K562 (cell line): ENCODE data around the gene ABCF3. TPM values are rescaled to one million over a fixed set of nuclear protein-coding genes. Genes with fewer than 3 reads are reported as not detected.

Source experiments
- ATAC-seq: fragments of 200-7000 bp; cut with Tn5 transposase; 3 replicates; pipeline ENCODE4 v1.9.1; 2020; ENCODE audit warnings: moderate library complexity
- BruUV-seq: library from RNA; stranded (reverse); fragments of 400-500 nt; replicated peaks from 2 replicates; lab custom pipeline; 2021; lab: Mats Ljungman, UMichigan
- CTCF ChIA-PET: fragments of 300-600 bp; formaldehyde crosslinking; extraction: SDS; loops from one replicate; lab custom pipeline; 2021; ENCODE audit warnings: low intra/inter-chr PET ratio; lab: Yijun Ruan, JAX
- POLR2A ChIA-PET: fragments of 300-600, 350-650 bp; sonication (Branson Sonifier 250); formaldehyde crosslinking; extraction: SDS; loops from one replicate; lab custom pipeline; 2021; ENCODE audit warnings: antibody characterized with exemption, inconsistent platforms; lab: Yijun Ruan, JAX
- DNase-seq, 4 experiments: peaks; one replicate each; pipeline versions ENCODE4 v3.0.0 to v3.0.0-alpha.2; 2011 to 2018; ENCODE audit warnings: low spot score in 3 of 4, mixed read lengths in 3 of 4; ENCODE audit errors: extremely low read depth in 1 of 4
- FAIRE-seq: peaks from 2 replicates; lab custom pipeline; 2011; peaks lifted over from hg19 to GRCh38; lab: Jason Lieb, UNC
- H2AFZ ChIP-seq: 2 replicates; pipeline ENCODE4 v1.6.0; 2011; ENCODE audit warnings: low read depth, low read length, control low read depth, inconsistent platforms
- H3K27ac ChIP-seq: fragments of 200-600 bp; 3 replicates; pipeline ENCODE4 v1.8.0; 2011; ENCODE audit warnings: low read depth, mild to moderate bottlenecking, control low read depth, inconsistent platforms, low read length, moderate library complexity, mixed read lengths; ENCODE audit errors: extremely low read depth
- H3K27me3 ChIP-seq, 2 experiments: fragments of 300-600 bp in 1 of 2; 2 replicates in 1 of 2; 3 replicates in 1 of 2; pipeline versions ENCODE4 v1.6.0 to v1.8.0; 2011; ENCODE audit warnings: inconsistent platforms in 2 of 2, low read length in 2 of 2, mild to moderate bottlenecking in 1 of 2, mixed read lengths in 1 of 2, moderate library complexity in 1 of 2; ENCODE audit not compliant: control insufficient read depth in 2 of 2, insufficient read depth in 2 of 2
- H3K36me3 ChIP-seq: fragments of 300-600 bp; 3 replicates; pipeline ENCODE4 v1.8.0; 2011; ENCODE audit warnings: mild to moderate bottlenecking, low read length, inconsistent platforms; ENCODE audit not compliant: control insufficient read depth, insufficient read depth
- H3K4me1 ChIP-seq, 2 experiments: fragments of 200-600 bp in 1 of 2; replicated peaks in 1 of 2; 2 replicates in 1 of 2; 3 replicates in 1 of 2; pipeline versions ENCODE4 v1.5.1 to v1.8.0; 2011; ENCODE audit warnings: inconsistent platforms in 2 of 2, low read length in 2 of 2, mild to moderate bottlenecking in 1 of 2, mixed read lengths in 1 of 2, moderate library complexity in 1 of 2; ENCODE audit not compliant: control insufficient read depth in 2 of 2, insufficient read depth in 2 of 2
- H3K4me2 ChIP-seq: 2 replicates; pipeline ENCODE4 v1.6.1; 2011; ENCODE audit warnings: low read length, control low read depth, inconsistent platforms, mixed read lengths; ENCODE audit not compliant: insufficient read depth
- H3K4me3 ChIP-seq: fragments of 200-600 bp; sonication (generic), shearing (Covaris generic); 2 replicates; pipeline ENCODE4 v1.5.1; 2016; ENCODE audit warnings: control low read depth, inconsistent platforms
- H3K79me2 ChIP-seq: fragments of 200-600 bp; 3 replicates; pipeline ENCODE4 v1.8.0; 2011; ENCODE audit warnings: low read length, inconsistent platforms; ENCODE audit not compliant: control insufficient read depth, insufficient read depth
- H3K9ac ChIP-seq, 2 experiments: 2 replicates each; pipeline versions ENCODE4 v1.6.0 to v1.6.1; 2011; ENCODE audit warnings: low read depth in 2 of 2, low read length in 2 of 2, control low read depth in 1 of 2, inconsistent platforms in 1 of 2, mild to moderate bottlenecking in 1 of 2, mixed read lengths in 1 of 2; ENCODE audit not compliant: insufficient read depth in 1 of 2
- H3K9me1 ChIP-seq: one replicate; pipeline ENCODE4 v1.6.0; 2011; ENCODE audit warnings: inconsistent platforms, mild to moderate bottlenecking, low read length, moderate library complexity; ENCODE audit not compliant: control insufficient read depth, insufficient read depth
- H3K9me3 ChIP-seq: replicated peaks from 2 replicates; pipeline ENCODE4 v1.5.1; 2011; ENCODE audit warnings: low read depth, low read length, inconsistent platforms; ENCODE audit not compliant: control insufficient read depth, insufficient read depth
- H4K20me1 ChIP-seq: replicated peaks from 2 replicates; pipeline ENCODE4 v1.6.1; 2011; ENCODE audit warnings: low read length, inconsistent platforms, mixed read lengths; ENCODE audit not compliant: control insufficient read depth, insufficient read depth
- ATF7 ChIP-seq: fragments of 450-650 bp; IDR thresholded peaks from 2 replicates; pipeline ENCODE4 v1.7.1; 2014; ENCODE audit warnings: mild to moderate bottlenecking, moderate library complexity
- BCL6 ChIP-seq: fragments of 250-450 bp; sonication (Bioruptor Pico); IDR thresholded peaks from 2 replicates; pipeline ENCODE4 v1.4.0; 2020
- C11orf30 ChIP-seq: fragments of 450-650 bp; IDR thresholded peaks from 2 replicates; pipeline ENCODE4 v1.6.1; 2016; ENCODE audit warnings: low read depth, mild to moderate bottlenecking
- CEBPB ChIP-seq: fragments of 450-650 bp; IDR thresholded peaks from 2 replicates; pipeline ENCODE4 v1.6.1; 2016; ENCODE audit warnings: missing genetic modification characterization, missing compliant biosample characterization
- DMBX1 ChIP-seq: fragments of 250-450 bp; sonication (Bioruptor Pico); IDR thresholded peaks from 2 replicates; pipeline ENCODE4 v1.8.0; 2022; ENCODE audit warnings: inconsistent platforms, mild to moderate bottlenecking, moderate library complexity, borderline replicate concordance
- KAT7 ChIP-seq: sonication (generic); formaldehyde crosslinking; IDR thresholded peaks from 2 replicates; pipeline ENCODE4 v1.8.0; 2022; ENCODE audit warnings: missing genetic modification reagents, mild to moderate bottlenecking, borderline replicate concordance
- MAFF ChIP-seq: IDR thresholded peaks from 2 replicates; pipeline ENCODE4 v1.6.1; 2012; ENCODE audit warnings: low read length, improper control_type of control experiment
- MAFG ChIP-seq: fragments of 450-650 bp; conservative IDR thresholded peaks from 2 replicates; pipeline ENCODE4 v1.6.1; 2016; ENCODE audit warnings: missing genetic modification characterization, missing compliant biosample characterization
- MAFK ChIP-seq: IDR thresholded peaks from 2 replicates; pipeline ENCODE4 v1.6.1; 2011; ENCODE audit warnings: low read length, improper control_type of control experiment
- TBP ChIP-seq: optimal IDR thresholded peaks from 2 replicates; pipeline ENCODE3; 2011; ENCODE audit warnings: low read depth, low read length, improper control_type of control experiment
- YBX1 ChIP-seq: fragments of 450-650 bp; IDR thresholded peaks from 2 replicates; pipeline ENCODE4 v1.7.1; 2016; ENCODE audit warnings: mild to moderate bottlenecking
- ZBTB7A ChIP-seq: IDR thresholded peaks from 2 replicates; pipeline ENCODE4 v1.6.1; 2011; ENCODE audit warnings: low read depth, mild to moderate bottlenecking, low read length, moderate library complexity, borderline replicate concordance; ENCODE audit not compliant: control insufficient read depth
- ZNF217 ChIP-seq: sonication (generic); formaldehyde crosslinking; IDR thresholded peaks from 2 replicates; pipeline ENCODE4 v1.8.0; 2022; ENCODE audit warnings: mild to moderate bottlenecking, missing genetic modification reagents
- ZNF3 ChIP-seq: fragments of 250-450 bp; sonication (Bioruptor Pico); IDR thresholded peaks from 2 replicates; pipeline ENCODE4 v1.5.0; 2021; ENCODE audit warnings: mild to moderate bottlenecking, moderate library complexity
- ZNF316 ChIP-seq: fragments of 450-650 bp; IDR thresholded peaks from 2 replicates; pipeline ENCODE4 v1.6.1; 2016
- ZNF740 ChIP-seq, 3 experiments: fragments of 200-800 bp in 1 of 3; sonication (Bioruptor generic) in 1 of 3; sonication (generic) in 1 of 3; formaldehyde crosslinking in 1 of 3; IDR thresholded peaks; 2 replicates each; pipeline versions ENCODE4 v1.6.1 to v1.8.0; 2016 to 2022; ENCODE audit warnings: mild to moderate bottlenecking in 2 of 3, missing compliant biosample characterization in 2 of 3, missing genetic modification characterization in 2 of 3, missing genetic modification reagents in 1 of 3
- WGBS: fragments of 100-300 bp; shearing (Covaris generic); methylation state at CpG from one replicate; pipeline ENCODE4 v1.1.6; 2016; ENCODE audit warnings: low coverage, mixed read lengths; ENCODE audit not compliant: insufficient coverage; ENCODE audit errors: missing lambda C conversion rate; 5-methylcytosine and 5-hydroxymethylcytosine counted together
- in situ Hi-C: fragments of 300-500 bp; cut with MboI; formaldehyde crosslinking; loops from 4 replicates; pipeline ENCODE4 v1.15.0; 2018; ENCODE audit warnings: inconsistent platforms, mixed read lengths
- intact Hi-C: fragments of 100-400 bp; cut with micrococcal nuclease; formaldehyde crosslinking; loops from 2 replicates; pipeline ENCODE4 v1.14.2; 2022
- polyA plus RNA-seq, 8 experiments: library from polyadenylated mRNA; depleted of rRNA in 4 of 8; stranded (reverse) in 5 of 8; unstranded in 3 of 8; fragments of >200 nt; fragmentation: Nextera tagmentation in 2 of 8; fragmentation: Illumina TruSeq in 1 of 8; extraction: Ambion mirVana in 2 of 8; extraction: Trizol in 1 of 8; gene quantifications; 2 replicates each; pipeline versions ENCODE4 v1.2.1 to v1.2.3, GENCODE V29; 2011 to 2014; ENCODE audit warnings: inconsistent platforms in 1 of 8, missing spikeins in 1 of 8
- total RNA-seq, 7 experiments: library from RNA; depleted of rRNA in 6 of 7; stranded (reverse); fragments of >200 nt in 6 of 7; fragmentation: Illumina TruSeq in 2 of 7; extraction: Trizol in 2 of 7; gene quantifications; 2 replicates each; pipeline versions ENCODE4 v1.2.1 to v1.2.3, GENCODE V29; 2011 to 2021; ENCODE audit warnings: low replicate concordance in 1 of 7

ABCF3 gene
- total and polyA plus RNA-seq, 9 of the 15 experiments (the other 6 are each of a cell fraction or from before 2014, with no cell fraction given): 6.7 to 77.9 (median 45.1) TPM

- no peak overlapping the region for H2AFZ ChIP-seq
- peaks cover 70% of the 10 kb centered on the region for H3K36me3 ChIP-seq
- H3K4me2 ChIP-seq: peak overlapping the region; percentile 89
- peak overlapping the region; percentile 81; the same call in 1 of the 2 replicates for H3K4me3 ChIP-seq
- TF ChIP-seq MAFF: peak; percentile 68
- no peak for TF ChIP-seq BCL6 (CRISPR knock-in tag)
- TF ChIP-seq ZNF217: no peak
- 0 out of 2 replicates have a peak, but pooled peaks have one; percentile 20 for TF ChIP-seq ZNF740 (CRISPR knock-in tag; IDR thresholded peaks at IDR 0.05)
- TF ChIP-seq ZNF740 (tag; IDR thresholded peaks at IDR 0.05): no peak
- TF ChIP-seq C11orf30: peak; percentile 84
- 0 out of 2 replicates have a peak, but pooled peaks have one; percentile 4 for TF ChIP-seq ZBTB7A
- TF ChIP-seq MAFK: peak; percentile 77
- TF ChIP-seq TBP: no peak
- peak; percentile 79 for TF ChIP-seq MAFG (tag)
- no peak for TF ChIP-seq ZNF3 (CRISPR knock-in tag)
- 0 out of 2 replicates have a peak, but pooled peaks have one; percentile 15 for TF ChIP-seq KAT7 (CRISPR knock-in tag)
- no peak for TF ChIP-seq YBX1
- TF ChIP-seq ATF7: no peak
- no peak for TF ChIP-seq DMBX1 (CRISPR knock-in tag)
- TF ChIP-seq CEBPB (tag): no peak
- TF ChIP-seq ZNF316: peak; percentile 85
- no TSS peak for BruUV-seq
- WGBS: 71% methylated on average over 4 of the region's 4 CpGs
- H3K9me3 ChIP-seq: no peaks in the 10 kb centered on the region
- H3K27ac ChIP-seq: peak overlapping the region; percentile 82; the same call in 2 of the 3 replicates
- POLR2A ChIA-PET: interaction anchor here (0.6 to 2.6 kb wide), 3 partner anchors 9 to 396 kb away, joined by 3 to 20 read pairs (median 4); partner anchors contain the start of gene ABCF3
- H3K79me2 ChIP-seq: peaks cover 46% of the 10 kb centered on the region
- in situ Hi-C loops: no loop called here
- no peaks in the 10 kb centered on the region for H3K27me3 ChIP-seq
- intact Hi-C loops: no loop called here
- peaks cover 20% of the 10 kb centered on the region for H4K20me1 ChIP-seq
- FAIRE-seq (no peak), ATAC-seq (no peak), DNase-seq (no peak)
- H3K9ac ChIP-seq: peak overlapping the region in 1 of 2 experiments; percentile 100; a peak in 3 of 4 replicates
- peaks cover 32 to 35% of the 10 kb centered on the region in 2 experiments; a peak in 4 of 5 replicates for H3K4me1 ChIP-seq
- CTCF ChIA-PET: no interaction called here
- H3K9me1 ChIP-seq: no peaks in the 10 kb centered on the region
Observed at GRCh38 chr3:184177331-184177731, 8.7 kb upstream of the ABCF3 start.
